Parathyroid adenoma (tissue), 2 donors: Measurements from ENCODE around the gene DNAJC2.
"Not testable (repeated sequence)": the region's sequence is repeated elsewhere in the genome, so short reads cannot be mapped to it uniquely, and the experiment has no call there.

Source experiments
- H2AFZ ChIP-seq: fragments of 300-600 bp; sonication (generic); one replicate; pipeline ENCODE4 v1.7.0; 2017; ENCODE audit warnings: antibody characterized with exemption, mild to moderate bottlenecking
- H3K27ac ChIP-seq: fragments of 300-600 bp; sonication (generic); one replicate; pipeline ENCODE4 v1.7.0; 2017
- H3K27me3 ChIP-seq: fragments of 300-600 bp; sonication (generic); one replicate; pipeline ENCODE4 v1.7.0; 2017; ENCODE audit warnings: low read length; ENCODE audit not compliant: control insufficient read depth, insufficient read depth
- H3K36me3 ChIP-seq: fragments of 300-600 bp; sonication (generic); one replicate; pipeline ENCODE4 v1.7.0; 2017; ENCODE audit warnings: low read length; ENCODE audit not compliant: control insufficient read depth, insufficient read depth
- H3K4me1 ChIP-seq: fragments of 300-600 bp; sonication (generic); one replicate; pipeline ENCODE4 v1.7.0; 2017; ENCODE audit warnings: control low read depth
- H3K4me2 ChIP-seq: fragments of 300-600 bp; sonication (generic); one replicate; pipeline ENCODE4 v1.7.0; 2017; ENCODE audit warnings: low read length
- H3K4me3 ChIP-seq: fragments of 300-600 bp; sonication (generic); one replicate; pipeline ENCODE4 v1.7.0; 2017; ENCODE audit warnings: low read depth, low read length
- H3K79me2 ChIP-seq: fragments of 300-600 bp; sonication (generic); one replicate; pipeline ENCODE4 v1.7.0; 2017; ENCODE audit warnings: control low read depth
- H3K9ac ChIP-seq: fragments of 300-600 bp; sonication (generic); one replicate; pipeline ENCODE4 v1.7.0; 2017; ENCODE audit warnings: mild to moderate bottlenecking
- H3K9me3 ChIP-seq: fragments of 300-600 bp; sonication (generic); one replicate; pipeline ENCODE4 v1.7.0; 2017; ENCODE audit warnings: low read length; ENCODE audit not compliant: control insufficient read depth
- CTCF ChIP-seq: fragments of 300-600 bp; sonication (generic); IDR thresholded peaks from one replicate; pipeline ENCODE4 v1.7.0; 2017; ENCODE audit warnings: antibody characterized with exemption, mild to moderate bottlenecking
- donor health status: primary hyperparathyroidism.

Gene DNAJC2

GRCh38 chr7:103293526-103293925 lies 51.0 kb downstream of the DNAJC2 start:
- no peak for TF ChIP-seq CTCF
- H3K9ac ChIP-seq: no peak overlapping the region
- peaks cover 9% of the 10 kb centered on the region for H3K4me1 ChIP-seq
- no peak overlapping the region for H3K4me3 ChIP-seq
- no peaks in the 10 kb centered on the region for H3K36me3 ChIP-seq
- H3K4me2 ChIP-seq: no peak overlapping the region
- H3K27me3 ChIP-seq: no peaks in the 10 kb centered on the region
- no peak overlapping the region for H3K27ac ChIP-seq
- no peak overlapping the region for H2AFZ ChIP-seq
- H3K9me3 ChIP-seq: no peaks in the 10 kb centered on the region
- peaks cover 9% of the 10 kb centered on the region for H3K79me2 ChIP-seq

GRCh38 chr7:103292122-103292521 lies 52.4 kb downstream of the DNAJC2 start:
- no peak overlapping the region for H3K27ac ChIP-seq
- H3K27me3 ChIP-seq: no peaks in the 10 kb centered on the region
- TF ChIP-seq CTCF: no peak
- H2AFZ ChIP-seq: no peak overlapping the region
- H3K4me2 ChIP-seq: no peak overlapping the region
- no peak overlapping the region for H3K9ac ChIP-seq
- H3K4me3 ChIP-seq: no peak overlapping the region
- H3K79me2 ChIP-seq: no peaks in the 10 kb centered on the region
- H3K36me3 ChIP-seq: no peaks in the 10 kb centered on the region
- peaks cover 4% of the 10 kb centered on the region for H3K4me1 ChIP-seq
- no peaks in the 10 kb centered on the region for H3K9me3 ChIP-seq

- H3K36me3 ChIP-seq, H3K9me3 ChIP-seq, H3K4me1 ChIP-seq, H2AFZ ChIP-seq, H3K4me3 ChIP-seq, H3K27me3 ChIP-seq, H3K4me2 ChIP-seq, H3K27ac ChIP-seq, H3K79me2 ChIP-seq, H3K9ac ChIP-seq: not testable (repeated sequence)
Measured at GRCh38 chr7:103282802-103283427, 61.7 kb downstream of the DNAJC2 start.

GRCh38 chr7:103280803-103281155 lies 63.8 kb downstream of the DNAJC2 start:
- not testable (repeated sequence) for H3K79me2 ChIP-seq, H3K27me3 ChIP-seq, H3K36me3 ChIP-seq, H3K9me3 ChIP-seq, H3K4me1 ChIP-seq
- peak overlapping the region; percentile 93 for H3K27ac ChIP-seq
- H3K4me2 ChIP-seq: peak overlapping the region; percentile 93
- peak overlapping the region; percentile 69 for H3K9ac ChIP-seq
- peak overlapping the region; percentile 99 for H2AFZ ChIP-seq
- H3K4me3 ChIP-seq: peak overlapping the region; percentile 68

- not testable (repeated sequence) for H3K36me3 ChIP-seq, H3K9me3 ChIP-seq, H3K79me2 ChIP-seq, H3K27me3 ChIP-seq, H3K4me1 ChIP-seq
- Histone ChIP-seq H3K4me3 (peak overlapping the region; percentile 68), H3K4me2 (peak overlapping the region; percentile 93), H2AFZ (peak overlapping the region; percentile 99), H3K27ac (peak overlapping the region; percentile 93), H3K9ac (peak overlapping the region; percentile 69)
Measured at GRCh38 chr7:103279963-103280802, 64.4 kb downstream of the DNAJC2 start.

GRCh38 chr7:103279636-103279962 lies 65.0 kb downstream of the DNAJC2 start:
- H3K9ac ChIP-seq: peak overlapping the region; percentile 6
- H3K27ac ChIP-seq: peak overlapping the region; percentile 93

GRCh38 chr7:103278195-103278594 lies 66.4 kb downstream of the DNAJC2 start:
- not testable (repeated sequence) for H3K9me3 ChIP-seq, H3K27ac ChIP-seq, H3K4me3 ChIP-seq, H3K36me3 ChIP-seq, H3K4me2 ChIP-seq, H3K4me1 ChIP-seq, H3K79me2 ChIP-seq, H3K27me3 ChIP-seq, H2AFZ ChIP-seq, H3K9ac ChIP-seq

More at GRCh38 chr7:103279636-103279962, 65.0 kb downstream of the DNAJC2 start:
- Histone ChIP-seq H2AFZ (peak overlapping the region; percentile 99), H3K4me2 (peak overlapping the region; percentile 93), H3K4me3 (peak overlapping the region; percentile 68)
- H3K9me3 ChIP-seq, H3K36me3 ChIP-seq, H3K27me3 ChIP-seq, H3K4me1 ChIP-seq, H3K79me2 ChIP-seq: not testable (repeated sequence)

- not testable (repeated sequence) for H3K79me2 ChIP-seq, H2AFZ ChIP-seq, H3K27ac ChIP-seq, H3K4me2 ChIP-seq, H3K36me3 ChIP-seq, H3K4me1 ChIP-seq, H3K9ac ChIP-seq, H3K27me3 ChIP-seq, H3K9me3 ChIP-seq, H3K4me3 ChIP-seq
Measured at GRCh38 chr7:103274867-103275266, 69.7 kb downstream of the DNAJC2 start.

GRCh38 chr7:103273374-103273773 lies 71.2 kb downstream of the DNAJC2 start:
- not testable (repeated sequence) for H2AFZ ChIP-seq, H3K9me3 ChIP-seq, H3K27me3 ChIP-seq, H3K4me2 ChIP-seq, H3K4me1 ChIP-seq, H3K27ac ChIP-seq, H3K79me2 ChIP-seq, H3K9ac ChIP-seq, H3K4me3 ChIP-seq, H3K36me3 ChIP-seq
